ENCODE results near the gene NUDT3.

DNA sequence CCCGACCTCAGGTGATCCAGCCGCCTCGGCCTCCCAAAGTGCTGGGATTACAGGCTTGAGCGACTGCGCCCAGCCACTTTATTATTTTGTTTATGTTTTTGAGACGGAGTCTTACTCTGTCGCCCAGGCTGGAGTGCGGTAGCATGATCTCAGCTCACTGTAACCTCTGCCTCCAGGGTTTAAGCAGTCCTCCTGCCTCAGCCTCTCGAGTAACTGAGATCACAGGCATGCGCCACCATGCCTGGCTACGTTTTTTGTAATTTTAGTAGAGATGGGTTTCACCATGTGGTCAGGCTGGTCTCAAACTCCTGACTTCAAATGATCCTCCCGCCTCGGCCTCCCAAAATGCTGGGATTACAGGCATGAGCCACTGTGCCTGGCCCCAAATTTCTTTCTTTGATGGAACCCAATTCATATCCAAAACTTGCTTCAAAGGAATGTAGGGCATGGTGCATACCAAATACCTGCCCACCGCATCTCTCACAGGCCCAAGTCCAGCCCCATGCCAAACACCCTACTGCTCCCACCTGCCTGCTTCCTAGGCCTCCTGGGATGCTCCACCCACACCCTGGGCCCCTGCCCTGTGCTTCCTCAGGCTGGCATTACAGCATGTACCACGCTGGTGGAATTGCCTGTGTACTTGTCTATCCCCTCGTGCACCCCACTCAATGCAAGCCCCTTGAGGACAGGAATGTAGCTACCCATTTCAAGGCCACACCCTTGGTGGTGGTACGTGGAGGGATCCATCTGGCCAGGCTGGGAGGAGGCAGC, 160.7 kb downstream of the NUDT3 start:
- TF ChIP-seq POLR2A (IDR thresholded peaks at IDR 0.05): no peak
- TF ChIP-seq, protein P1, sequence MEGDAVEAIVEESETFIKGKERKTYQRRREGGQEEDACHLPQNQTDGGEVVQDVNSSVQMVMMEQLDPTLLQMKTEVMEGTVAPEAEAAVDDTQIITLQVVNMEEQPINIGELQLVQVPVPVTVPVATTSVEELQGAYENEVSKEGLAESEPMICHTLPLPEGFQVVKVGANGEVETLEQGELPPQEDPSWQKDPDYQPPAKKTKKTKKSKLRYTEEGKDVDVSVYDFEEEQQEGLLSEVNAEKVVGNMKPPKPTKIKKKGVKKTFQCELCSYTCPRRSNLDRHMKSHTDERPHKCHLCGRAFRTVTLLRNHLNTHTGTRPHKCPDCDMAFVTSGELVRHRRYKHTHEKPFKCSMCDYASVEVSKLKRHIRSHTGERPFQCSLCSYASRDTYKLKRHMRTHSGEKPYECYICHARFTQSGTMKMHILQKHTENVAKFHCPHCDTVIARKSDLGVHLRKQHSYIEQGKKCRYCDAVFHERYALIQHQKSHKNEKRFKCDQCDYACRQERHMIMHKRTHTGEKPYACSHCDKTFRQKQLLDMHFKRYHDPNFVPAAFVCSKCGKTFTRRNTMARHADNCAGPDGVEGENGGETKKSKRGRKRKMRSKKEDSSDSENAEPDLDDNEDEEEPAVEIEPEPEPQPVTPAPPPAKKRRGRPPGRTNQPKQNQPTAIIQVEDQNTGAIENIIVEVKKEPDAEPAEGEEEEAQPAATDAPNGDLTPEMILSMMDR (IDR thresholded peaks at IDR 0.05 in 4 of 5, conservative IDR thresholded peaks at IDR 0.05 in 1 of 5): no peak

All from gastrocnemius medialis (tissue), 4 donors.